HepG2 (cell line): ENCODE results near the gene PLCG2. TPM values are rescaled to one million over a fixed set of nuclear protein-coding genes. Genes with fewer than 3 reads are reported as not detected.

ENCODE experiments used
- ATAC-seq: fragments of 200-7000 bp; cut with Tn5 transposase; 3 replicates; pipeline ENCODE4 v1.9.1; 2020; ENCODE audit warnings: mild to moderate bottlenecking, moderate library complexity
- BruUV-seq: library from RNA; stranded (reverse); fragments of 400-500 nt; replicated peaks from 2 replicates; lab custom pipeline; 2021; lab: Mats Ljungman, UMichigan
- CTCF ChIA-PET: fragments of 300-600 bp; formaldehyde crosslinking; extraction: SDS; loops from one replicate; lab custom pipeline; 2021; ENCODE audit warnings: low total read pairs, inconsistent platforms, low intra/inter-chr PET ratio; lab: Yijun Ruan, JAX
- POLR2A ChIA-PET: fragments of 350-600 bp; sonication (Branson Sonifier 250); formaldehyde crosslinking; loops from one replicate; lab custom pipeline; 2020; ENCODE audit warnings: antibody characterized with exemption, inconsistent platforms; lab: Yijun Ruan, JAX
- DNase-seq: peaks from one replicate; pipeline ENCODE4 v3.0.0-alpha.2; 2015; ENCODE audit warnings: low spot score
- FAIRE-seq: peaks from 3 replicates; lab custom pipeline; 2011; peaks lifted over from hg19 to GRCh38; lab: Jason Lieb, UNC
- H2AFZ ChIP-seq: one replicate; pipeline ENCODE4 v1.6.1; 2011; ENCODE audit warnings: low read length, inconsistent platforms
- H3K27ac ChIP-seq: fragments of 300-600 bp; 3 replicates; pipeline ENCODE4 v1.8.0; 2011; ENCODE audit warnings: mixed run types, mild to moderate bottlenecking, mixed read lengths, low read length, inconsistent platforms; ENCODE audit not compliant: insufficient read depth; ENCODE audit errors: extremely low read length
- H3K27me3 ChIP-seq, 2 experiments: fragments of 200-600 bp in 1 of 2; 2 replicates in 1 of 2; 3 replicates in 1 of 2; pipeline versions ENCODE4 v1.6.0 to v1.8.0; 2011; ENCODE audit warnings: low read length in 2 of 2, mild to moderate bottlenecking in 2 of 2, moderate library complexity in 2 of 2, inconsistent platforms in 1 of 2; ENCODE audit not compliant: insufficient read depth in 2 of 2, control insufficient read depth in 1 of 2
- H3K36me3 ChIP-seq, 2 experiments: fragments of 200-600 bp in 1 of 2; replicated peaks in 1 of 2; 2 replicates in 1 of 2; 3 replicates in 1 of 2; pipeline versions ENCODE4 v1.5.1 to v1.8.0; 2011; ENCODE audit warnings: low read length in 2 of 2, inconsistent platforms in 1 of 2; ENCODE audit not compliant: insufficient read depth in 2 of 2, control insufficient read depth in 1 of 2
- H3K4me1 ChIP-seq: 2 replicates; pipeline ENCODE4 v1.5.1; 2012; ENCODE audit warnings: low read length, inconsistent platforms; ENCODE audit not compliant: insufficient read depth
- H3K4me2 ChIP-seq: 2 replicates; pipeline ENCODE4 v1.6.0; 2011; ENCODE audit warnings: low read depth, low read length, inconsistent platforms
- H3K4me3 ChIP-seq, 3 experiments: fragments of 200-600 bp in 1 of 3; sonication (generic), shearing (Covaris generic) in 1 of 3; replicated peaks in 1 of 3; 2 replicates each; pipeline ENCODE4 v1.5.1; 2011 to 2016; ENCODE audit warnings: low read length in 3 of 3, inconsistent platforms in 2 of 3, low read depth in 2 of 3, mild to moderate bottlenecking in 2 of 3, control low read depth in 1 of 3, mixed read lengths in 1 of 3; ENCODE audit not compliant: insufficient read depth in 1 of 3
- H3K79me2 ChIP-seq: one replicate; pipeline ENCODE4 v1.6.1; 2011; ENCODE audit warnings: low read length, inconsistent platforms; ENCODE audit not compliant: insufficient read depth
- H3K9ac ChIP-seq: 2 replicates; pipeline ENCODE4 v1.6.0; 2011; ENCODE audit warnings: mild to moderate bottlenecking, low read depth, low read length, inconsistent platforms; ENCODE audit not compliant: insufficient read depth
- H3K9me3 ChIP-seq: 2 replicates; pipeline ENCODE4 v1.5.1; 2012; ENCODE audit warnings: mild to moderate bottlenecking, low read length
- H4K20me1 ChIP-seq: 2 replicates; pipeline ENCODE4 v1.6.0; 2011; ENCODE audit warnings: inconsistent platforms, mild to moderate bottlenecking, low read length, moderate library complexity; ENCODE audit not compliant: insufficient read depth
- AKAP8 ChIP-seq: sonication (generic); formaldehyde crosslinking; IDR thresholded peaks from 2 replicates; pipeline ENCODE4 v1.5.1; 2020; ENCODE audit warnings: mild to moderate bottlenecking, missing genetic modification reagents
- CSRNP1 ChIP-seq: sonication (generic); formaldehyde crosslinking; IDR thresholded peaks from 2 replicates; pipeline ENCODE4 v1.8.1; 2023; ENCODE audit warnings: mild to moderate bottlenecking, missing genetic modification reagents
- EED ChIP-seq: sonication (generic); formaldehyde crosslinking; IDR thresholded peaks from 2 replicates; pipeline ENCODE4 v1.5.0; 2020; ENCODE audit warnings: mild to moderate bottlenecking, missing genetic modification reagents
- GLI4 ChIP-seq: sonication (generic); formaldehyde crosslinking; IDR thresholded peaks from 2 replicates; pipeline ENCODE4 v1.5.1; 2020; ENCODE audit warnings: missing genetic modification reagents, mild to moderate bottlenecking, moderate library complexity, borderline replicate concordance
- KDM6A ChIP-seq: IDR thresholded peaks from 2 replicates; pipeline ENCODE4 v1.6.1; 2016; ENCODE audit warnings: low read depth
- NR1H2 ChIP-seq: sonication (generic); formaldehyde crosslinking; IDR thresholded peaks from 2 replicates; pipeline ENCODE4 v1.8.1; 2022; ENCODE audit warnings: low read depth, missing genetic modification reagents, borderline replicate concordance
- PHF21A ChIP-seq: sonication (generic); formaldehyde crosslinking; IDR thresholded peaks from 2 replicates; pipeline ENCODE4 v1.5.0; 2020; ENCODE audit warnings: mild to moderate bottlenecking, missing genetic modification reagents
- RFXAP ChIP-seq: sonication (generic); formaldehyde crosslinking; IDR thresholded peaks from 2 replicates; pipeline ENCODE4 v1.4.0; 2020; ENCODE audit warnings: missing genetic modification reagents, borderline replicate concordance
- SUZ12 ChIP-seq: fragments of 150-350 bp; IDR thresholded peaks from 2 replicates; pipeline ENCODE4 v1.6.1; 2014; ENCODE audit warnings: low read depth, low read length
- TAF1 ChIP-seq: sonication (generic); formaldehyde crosslinking; IDR thresholded peaks from 2 replicates; pipeline ENCODE4 v1.4.0; 2020; ENCODE audit warnings: missing genetic modification reagents
- TEAD2 ChIP-seq: sonication (generic); formaldehyde crosslinking; IDR thresholded peaks from 2 replicates; pipeline ENCODE4 v1.9.0; 2021; ENCODE audit warnings: missing genetic modification reagents
- ZBTB3 ChIP-seq: sonication (generic); formaldehyde crosslinking; IDR thresholded peaks from 2 replicates; pipeline ENCODE4 v1.4.0; 2020; ENCODE audit warnings: low read depth, mild to moderate bottlenecking, moderate library complexity, missing genetic modification reagents, borderline replicate concordance
- ZEB1 ChIP-seq: IDR thresholded peaks from 2 replicates; pipeline ENCODE4 v1.6.1; 2012; ENCODE audit warnings: mild to moderate bottlenecking, low read depth, inconsistent platforms; ENCODE audit not compliant: insufficient replicate concordance
- ZFP82 ChIP-seq: sonication (generic); formaldehyde crosslinking; IDR thresholded peaks from 2 replicates; pipeline ENCODE4 v1.5.1; 2020; ENCODE audit warnings: mild to moderate bottlenecking, missing genetic modification reagents, borderline replicate concordance
- ZNF138 ChIP-seq: sonication (generic); formaldehyde crosslinking; IDR thresholded peaks from 2 replicates; pipeline ENCODE4 v1.5.0; 2020; ENCODE audit warnings: mild to moderate bottlenecking, low read depth, missing genetic modification reagents
- ZNF235 ChIP-seq: sonication (generic); formaldehyde crosslinking; IDR thresholded peaks from 2 replicates; pipeline ENCODE4 v1.8.1; 2023; ENCODE audit warnings: mild to moderate bottlenecking, missing genetic modification reagents, borderline replicate concordance
- ZNF367 ChIP-seq: sonication (generic); formaldehyde crosslinking; IDR thresholded peaks from 2 replicates; pipeline ENCODE4 v1.4.0; 2020; ENCODE audit warnings: missing genetic modification reagents, borderline replicate concordance
- ZNF615 ChIP-seq: sonication (generic); formaldehyde crosslinking; IDR thresholded peaks from 2 replicates; pipeline ENCODE4 v1.5.0; 2020; ENCODE audit warnings: mild to moderate bottlenecking, missing genetic modification reagents, borderline replicate concordance
- ZNF619 ChIP-seq: sonication (generic); formaldehyde crosslinking; IDR thresholded peaks from 2 replicates; pipeline ENCODE4 v1.4.0; 2020; ENCODE audit warnings: mild to moderate bottlenecking, missing genetic modification reagents
- ZNF713 ChIP-seq: sonication (generic); formaldehyde crosslinking; IDR thresholded peaks from 2 replicates; pipeline ENCODE4 v1.4.0; 2020; ENCODE audit warnings: mild to moderate bottlenecking, missing genetic modification reagents
- WGBS: methylation state at CpG from one replicate; pipeline ENCODE4 v1.1.6; 2017; ENCODE audit warnings: low lambda C conversion rate; 5-methylcytosine and 5-hydroxymethylcytosine counted together
- in situ Hi-C: cut with HindIII; loops from 2 replicates; pipeline ENCODE4 v1.10.0; 2017; ENCODE audit warnings: low pct_unique_long_range_greater_than_20kb; ENCODE audit not compliant: extremely low pct_ligation_motif_present
- intact Hi-C: fragments of 100-400 bp; cut with micrococcal nuclease; formaldehyde crosslinking; loops from one replicate; pipeline ENCODE4 v1.10.0; 2022; ENCODE audit not compliant: unreplicated experiment
- polyA plus RNA-seq, 8 experiments: library from polyadenylated mRNA; depleted of rRNA in 3 of 8; stranded (reverse) in 7 of 8; unstranded in 1 of 8; fragments of >200 nt; fragmentation: Illumina TruSeq in 4 of 8; extraction: Trizol in 4 of 8; gene quantifications; 2 replicates each; pipeline versions ENCODE4 v1.2.1 to v1.2.3, GENCODE V29; 2011 to 2016; ENCODE audit warnings: low read depth in 4 of 8, missing spikeins in 1 of 8, mixed read lengths in 1 of 8; ENCODE audit not compliant: insufficient read depth in 1 of 8
- total RNA-seq, 5 experiments: library from RNA; depleted of rRNA; stranded (reverse); fragments of >200 nt; fragmentation: Illumina TruSeq; extraction: Trizol; gene quantifications; 2 replicates each; pipeline ENCODE4 v1.2.3, GENCODE V29; 2016; ENCODE audit warnings: low read depth in 1 of 5

Gene PLCG2
- total and polyA plus RNA-seq, 2 of the 13 experiments (the other 11 are each of a cell fraction or from before 2014, with no cell fraction given): 0.13 to 0.18 TPM

- FAIRE-seq (no peak), DNase-seq (no peak), ATAC-seq (no peak)
- H3K79me2 ChIP-seq: no peaks in the 10 kb centered on the region
- intact Hi-C loops: no loop called here
- H3K27ac ChIP-seq: no peak overlapping the region
- H3K27me3 ChIP-seq: peaks cover 0 to 19% of the 10 kb centered on the region in 2 experiments; a peak in 2 of 5 replicates
- ChIA-PET CTCF (no interaction called here), POLR2A (no interaction called here)
- no TSS peak for BruUV-seq
- H3K4me2 ChIP-seq: no peak overlapping the region
- TF ChIP-seq CSRNP1 (no peak), ZFP82 (CRISPR knock-in tag) (no peak), SUZ12 (no peak), PHF21A (CRISPR knock-in tag) (no peak), ZNF615 (CRISPR knock-in tag) (no peak), TEAD2 (CRISPR knock-in tag) (no peak), ZNF713 (CRISPR knock-in tag) (no peak), NR1H2 (CRISPR knock-in tag) (no peak), ZNF619 (CRISPR knock-in tag) (no peak), ZNF367 (CRISPR knock-in tag) (no peak), ZEB1 (no peak), KDM6A (no peak), ZBTB3 (no peak), ZNF138 (CRISPR knock-in tag) (no peak), RFXAP (CRISPR knock-in tag) (no peak), GLI4 (CRISPR knock-in tag) (no peak), EED (CRISPR knock-in tag) (no peak), AKAP8 (CRISPR knock-in tag) (no peak), ZNF235 (no peak), TAF1 (CRISPR knock-in tag) (no peak)
- in situ Hi-C loops: no loop called here
- WGBS: 18% methylated on average over 2 of the region's 2 CpGs
- no peaks in the 10 kb centered on the region for H4K20me1 ChIP-seq
- no peaks in the 10 kb centered on the region for H3K36me3 ChIP-seq
- no peak overlapping the region for H2AFZ ChIP-seq
- no peak overlapping the region for H3K4me3 ChIP-seq
- H3K4me1 ChIP-seq: no peaks in the 10 kb centered on the region
- no peak overlapping the region for H3K9ac ChIP-seq
- no peaks in the 10 kb centered on the region for H3K9me3 ChIP-seq
Measured at GRCh38 chr16:81796035-81796434, 16.9 kb downstream of the PLCG2 start.
